HUES6 (cell line): ENCODE data around the gene PTGES2.
"Not testable (repeated sequence)": the region's sequence is repeated elsewhere in the genome, so short reads cannot be mapped to it uniquely, and the experiment has no call there.

Experiments used
- H3K27ac ChIP-seq: 2 replicates; pipeline ENCODE4 v1.7.0; 2013; ENCODE audit warnings: low read depth, mild to moderate bottlenecking, low read length, inconsistent platforms
- H3K27me3 ChIP-seq: 2 replicates; pipeline ENCODE4 v1.6.1; 2013; ENCODE audit warnings: low read length; ENCODE audit not compliant: control insufficient read depth, insufficient read depth
- H3K36me3 ChIP-seq: 2 replicates; pipeline ENCODE4 v1.6.1; 2013; ENCODE audit warnings: low read length; ENCODE audit not compliant: control insufficient read depth, insufficient read depth
- H3K4me1 ChIP-seq: 2 replicates; pipeline ENCODE4 v1.6.1; 2013; ENCODE audit warnings: low read length; ENCODE audit not compliant: control insufficient read depth, insufficient read depth
- H3K4me3 ChIP-seq: 2 replicates; pipeline ENCODE4 v1.5.1; 2013; ENCODE audit warnings: low read depth, low read length
- H3K9ac ChIP-seq: one replicate; pipeline ENCODE4 v1.6.1; 2013; ENCODE audit warnings: mild to moderate bottlenecking, low read length
- H3K9me3 ChIP-seq: 2 replicates; pipeline ENCODE4 v1.6.1; 2013; ENCODE audit warnings: low read depth, low read length; ENCODE audit not compliant: control insufficient read depth, insufficient read depth

PTGES2 gene

DNA sequence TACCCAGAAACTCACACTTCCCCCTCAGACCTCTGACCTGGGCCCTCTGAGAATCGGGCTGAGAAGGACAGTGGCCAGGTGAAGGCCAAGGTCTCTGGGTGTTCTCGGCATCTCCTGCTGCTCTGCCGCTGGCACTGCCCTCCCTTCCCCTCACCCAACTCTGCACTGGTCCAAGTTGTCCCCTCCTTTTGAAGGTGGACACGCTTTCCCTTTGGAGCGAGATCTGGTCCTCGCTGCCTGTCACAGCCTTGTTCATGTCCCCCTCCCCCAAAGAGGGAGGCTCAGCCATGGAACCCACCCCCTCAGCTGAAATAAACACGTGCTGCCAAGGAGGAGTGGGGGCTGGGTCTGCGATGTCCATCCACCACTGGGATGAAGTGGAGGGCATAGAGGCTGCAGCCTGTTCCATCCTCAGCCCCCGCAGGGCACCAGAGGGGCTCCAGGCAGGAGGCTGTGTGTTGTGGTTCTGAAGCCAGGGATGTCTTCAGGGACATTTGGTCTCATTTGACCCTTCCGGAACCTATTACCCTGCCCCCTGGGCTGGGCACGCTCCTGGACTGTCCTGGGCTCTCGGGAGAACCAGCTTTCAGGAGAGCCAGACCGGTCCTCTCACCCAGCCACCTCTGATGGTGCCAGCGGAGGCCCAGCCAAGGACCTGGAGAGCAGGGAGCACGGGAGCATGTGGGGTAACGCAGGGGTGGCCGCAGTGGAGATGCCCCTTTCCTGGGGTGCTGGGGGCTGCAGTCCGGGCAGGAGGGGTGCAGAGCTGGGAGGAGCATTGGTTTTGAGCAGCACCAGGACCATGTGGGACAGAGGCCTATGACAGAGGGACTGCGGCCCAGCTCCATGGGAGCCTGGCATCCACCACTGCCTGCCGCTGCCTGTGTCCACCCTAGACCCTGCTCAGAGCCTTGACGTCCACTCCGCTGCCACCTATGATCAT lies 17.0 kb upstream of the PTGES2 start:
- no peaks in the 10 kb centered on the region for H3K9me3 ChIP-seq
- H3K36me3 ChIP-seq, result no peaks in the 10 kb centered on the region
- no peaks in the 10 kb centered on the region for H3K27me3 ChIP-seq
- H3K9ac ChIP-seq, result no peak overlapping the region
- H3K4me3 ChIP-seq, result no peak overlapping the region
- no peaks in the 10 kb centered on the region for H3K4me1 ChIP-seq
- no peak overlapping the region for H3K27ac ChIP-seq

DNA sequence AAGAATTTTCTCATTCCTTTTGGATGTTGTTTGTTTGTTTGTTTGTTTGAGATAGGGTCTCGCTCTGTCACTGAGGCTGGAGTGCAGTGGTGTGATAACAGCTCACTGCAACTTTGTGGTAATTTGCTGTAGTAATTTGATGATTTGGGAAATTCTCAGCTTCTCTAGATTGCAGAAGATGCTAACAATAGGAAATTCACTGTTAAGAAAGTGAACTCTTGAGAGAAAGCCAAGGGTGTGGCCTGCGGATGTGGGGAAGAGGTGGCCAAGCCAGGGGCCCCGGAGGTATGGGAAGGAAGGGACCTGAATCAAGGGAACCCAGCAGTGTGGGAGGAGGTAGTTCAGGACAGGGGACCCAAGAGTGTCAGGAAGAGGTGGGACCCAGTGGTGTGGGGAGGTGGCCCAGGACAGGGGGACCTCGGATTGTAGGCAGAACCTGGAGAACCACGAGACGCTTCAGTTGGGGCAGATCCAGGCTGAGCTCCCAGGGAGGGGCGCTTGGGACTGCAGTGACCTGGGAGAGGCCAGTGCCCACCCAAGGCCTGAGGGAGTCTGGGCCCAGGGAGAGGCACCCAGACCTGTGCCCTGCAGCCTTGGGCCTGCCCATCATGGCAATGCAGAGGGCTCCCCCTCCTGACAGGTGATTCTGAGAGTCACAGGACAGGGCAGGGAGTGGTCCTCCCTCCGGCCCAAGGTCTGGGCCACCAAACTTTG lies 16.2 kb upstream of the PTGES2 start:
- Histone ChIP-seq H3K36me3 (no peaks in the 10 kb centered on the region), H3K27ac (no peak overlapping the region), H3K9ac (no peak overlapping the region), H3K9me3 (no peaks in the 10 kb centered on the region), H3K4me3 (no peak overlapping the region), H3K27me3 (no peaks in the 10 kb centered on the region), H3K4me1 (no peaks in the 10 kb centered on the region)

DNA sequence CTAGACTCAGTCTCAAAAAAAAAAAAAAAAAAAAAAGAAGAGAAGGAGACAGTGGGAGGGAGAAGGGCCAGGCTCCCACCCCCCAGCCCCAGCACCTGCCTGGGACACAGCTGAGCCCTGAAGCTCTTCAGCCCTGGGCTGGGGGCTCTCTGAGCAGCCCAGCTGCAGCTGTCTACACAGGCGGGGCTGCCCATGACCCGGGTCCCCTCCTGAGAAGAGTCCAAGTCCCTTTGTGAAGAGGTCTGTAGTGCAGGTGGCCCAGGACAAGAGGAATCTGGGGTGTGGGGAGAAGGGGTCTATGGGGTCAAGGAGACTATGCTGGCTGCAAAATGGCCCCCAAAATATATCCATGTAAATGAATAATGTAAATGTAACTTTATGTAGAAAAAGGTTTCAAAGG lies 15.1 kb upstream of the PTGES2 start:
- Histone ChIP-seq H3K9me3 (no peaks in the 10 kb centered on the region), H3K36me3 (no peaks in the 10 kb centered on the region), H3K27me3 (no peaks in the 10 kb centered on the region; the same call in 1 of the 2 replicates), H3K4me1 (no peaks in the 10 kb centered on the region), H3K4me3 (no peak overlapping the region), H3K27ac (no peak overlapping the region), H3K9ac (no peak overlapping the region)

DNA sequence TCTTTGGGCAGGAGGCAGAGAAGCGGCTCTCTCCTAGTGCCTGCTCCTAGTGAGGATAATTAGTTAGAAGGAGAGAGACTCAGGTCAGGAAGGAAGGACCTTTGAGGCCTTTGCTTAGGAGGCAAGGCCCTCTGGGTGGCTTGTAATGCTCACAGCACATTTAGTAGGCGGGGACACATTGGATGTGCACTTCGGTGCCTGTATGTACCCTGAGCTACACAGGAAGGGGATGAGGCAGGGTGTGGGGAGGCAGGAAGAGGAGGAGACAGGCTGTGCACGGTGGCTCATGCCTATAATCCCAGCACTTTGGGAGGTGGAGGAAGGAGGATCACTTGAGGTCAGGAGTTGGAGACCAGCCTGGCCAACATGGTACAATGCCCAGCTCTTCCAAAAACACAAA lies 14.5 kb upstream of the PTGES2 start:
- no peaks in the 10 kb centered on the region for H3K4me1 ChIP-seq
- H3K27me3 ChIP-seq, result no peaks in the 10 kb centered on the region; the same call in 1 of the 2 replicates
- H3K9ac ChIP-seq, result no peak overlapping the region
- H3K9me3 ChIP-seq, result no peaks in the 10 kb centered on the region
- no peak overlapping the region for H3K4me3 ChIP-seq
- no peaks in the 10 kb centered on the region for H3K36me3 ChIP-seq
- H3K27ac ChIP-seq, result no peak overlapping the region

DNA sequence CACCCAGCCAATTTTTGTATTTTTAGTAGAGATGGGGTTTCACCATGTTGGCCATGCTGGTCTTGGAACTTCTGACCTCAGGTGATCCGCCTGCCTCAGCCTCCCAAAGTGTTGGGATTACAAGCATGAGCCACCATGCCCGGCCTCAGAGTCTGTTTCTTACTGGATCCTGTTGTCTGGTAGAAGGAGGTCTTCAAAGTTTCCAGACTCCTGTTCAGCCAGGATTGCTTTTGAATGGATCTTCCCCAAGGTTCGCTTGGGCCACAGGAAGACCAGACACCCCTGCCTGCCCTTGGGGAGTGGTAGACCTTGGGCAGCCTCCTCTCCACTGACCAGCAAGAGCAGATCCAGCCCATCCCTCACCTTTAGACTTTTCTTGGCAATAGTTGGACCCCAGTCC lies 14.1 kb upstream of the PTGES2 start:
- Histone ChIP-seq H3K4me1 (no peaks in the 10 kb centered on the region), H3K4me3 (no peak overlapping the region), H3K36me3 (no peaks in the 10 kb centered on the region), H3K27ac (no peak overlapping the region), H3K27me3 (no peaks in the 10 kb centered on the region; the same call in 1 of the 2 replicates), H3K9ac (no peak overlapping the region), H3K9me3 (no peaks in the 10 kb centered on the region)

DNA sequence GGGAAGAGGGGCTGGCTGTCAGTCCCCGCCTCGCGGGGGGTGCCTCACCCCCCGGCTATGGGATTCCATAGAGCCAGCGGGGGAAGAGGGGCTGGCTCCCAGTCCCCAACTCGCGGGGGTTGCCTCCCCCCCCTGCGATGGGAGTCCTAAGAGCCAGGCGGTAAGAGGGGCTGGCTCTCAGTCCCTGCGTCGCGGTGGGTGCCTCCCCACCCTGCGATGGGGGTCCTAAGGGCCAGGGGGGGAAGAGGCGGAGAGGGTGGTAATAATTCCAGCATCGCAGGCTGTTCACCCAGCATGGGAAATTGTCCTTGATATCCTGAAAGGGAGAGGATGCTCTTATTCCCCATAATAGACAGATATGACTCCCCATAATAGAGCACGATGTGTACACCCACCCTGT lies 12.1 kb upstream of the PTGES2 start:
- Histone ChIP-seq H3K36me3 (no peaks in the 10 kb centered on the region), H3K4me3 (no peak overlapping the region), H3K9me3 (no peaks in the 10 kb centered on the region), H3K27me3 (no peaks in the 10 kb centered on the region; the same call in 1 of the 2 replicates), H3K27ac (no peak overlapping the region), H3K9ac (no peak overlapping the region), H3K4me1 (no peaks in the 10 kb centered on the region)

DNA sequence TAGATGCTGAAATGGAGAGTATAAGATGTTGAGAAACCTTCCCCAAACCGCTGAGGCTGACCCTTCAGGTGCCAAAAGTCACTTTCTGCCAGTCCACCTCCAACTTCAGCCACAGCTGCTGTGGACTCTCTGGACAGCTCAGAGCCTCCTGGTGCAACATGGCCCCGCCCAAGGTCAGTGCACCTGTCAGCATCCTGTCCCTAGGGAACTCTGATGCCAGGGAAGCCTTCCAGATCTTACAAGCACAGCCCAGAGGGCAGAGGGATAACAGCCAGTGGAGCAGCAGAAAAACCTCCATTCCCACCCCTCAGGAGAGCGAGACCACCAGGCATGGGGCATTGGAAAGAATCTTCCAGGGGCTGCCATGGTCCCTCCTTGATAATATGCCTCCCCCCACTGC lies 10.5 kb upstream of the PTGES2 start:
- Histone ChIP-seq H3K9me3 (no peaks in the 10 kb centered on the region), H3K27ac (no peak overlapping the region), H3K9ac (no peak overlapping the region), H3K27me3 (no peaks in the 10 kb centered on the region; the same call in 1 of the 2 replicates), H3K4me1 (no peaks in the 10 kb centered on the region), H3K4me3 (no peak overlapping the region), H3K36me3 (no peaks in the 10 kb centered on the region)

DNA sequence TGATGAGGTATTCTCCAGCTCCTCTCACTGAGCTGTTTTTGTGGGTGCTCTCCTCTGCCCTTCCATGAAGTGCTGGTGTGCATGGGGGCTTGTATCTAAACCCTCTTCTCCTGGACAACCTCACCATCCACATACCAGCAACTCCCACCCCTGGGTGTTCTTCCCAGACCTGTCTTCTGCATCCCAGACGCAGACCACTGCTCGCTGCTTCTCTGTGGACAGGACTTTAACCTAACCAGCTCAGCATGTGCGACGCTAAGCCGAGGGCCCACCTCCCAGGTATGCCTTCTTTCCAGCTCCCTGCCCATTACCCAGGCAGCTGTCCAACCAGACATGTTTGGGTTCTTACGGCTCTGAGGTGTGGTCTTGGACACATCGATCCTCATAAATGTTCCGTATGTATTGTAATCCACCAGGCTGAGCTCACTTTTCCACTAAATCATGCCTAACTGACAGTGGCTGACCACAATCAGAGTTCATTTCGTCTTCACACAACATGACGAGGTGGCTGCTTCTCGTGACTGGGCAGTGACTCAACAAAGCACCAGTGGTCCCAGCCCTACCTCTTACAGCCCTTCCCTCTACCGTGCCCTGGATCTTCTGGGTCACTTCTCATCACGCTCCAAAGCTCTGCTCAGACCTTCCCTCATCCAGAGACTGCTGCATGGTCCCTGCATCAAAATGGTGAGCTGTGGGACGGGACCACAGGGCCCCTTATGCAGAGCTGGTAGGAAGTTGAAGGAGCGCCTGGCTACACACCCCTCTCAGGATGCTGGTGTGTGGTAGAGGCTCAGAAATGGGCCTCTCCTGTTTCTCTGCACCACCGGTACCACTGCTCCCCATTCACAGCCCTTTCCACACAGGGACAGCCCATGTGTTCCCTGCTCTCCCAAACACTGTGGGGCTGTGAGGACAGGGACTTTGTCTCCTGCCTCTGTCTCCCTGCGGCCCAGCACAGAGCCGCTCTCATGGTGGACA lies 9.6 kb upstream of the PTGES2 start:
- H3K27ac ChIP-seq, result no peak overlapping the region
- H3K4me3 ChIP-seq, result no peak overlapping the region
- no peaks in the 10 kb centered on the region; the same call in 1 of the 2 replicates for H3K27me3 ChIP-seq
- H3K9me3 ChIP-seq, result no peaks in the 10 kb centered on the region
- no peaks in the 10 kb centered on the region for H3K4me1 ChIP-seq
- no peak overlapping the region for H3K9ac ChIP-seq
- H3K36me3 ChIP-seq, result no peaks in the 10 kb centered on the region

DNA sequence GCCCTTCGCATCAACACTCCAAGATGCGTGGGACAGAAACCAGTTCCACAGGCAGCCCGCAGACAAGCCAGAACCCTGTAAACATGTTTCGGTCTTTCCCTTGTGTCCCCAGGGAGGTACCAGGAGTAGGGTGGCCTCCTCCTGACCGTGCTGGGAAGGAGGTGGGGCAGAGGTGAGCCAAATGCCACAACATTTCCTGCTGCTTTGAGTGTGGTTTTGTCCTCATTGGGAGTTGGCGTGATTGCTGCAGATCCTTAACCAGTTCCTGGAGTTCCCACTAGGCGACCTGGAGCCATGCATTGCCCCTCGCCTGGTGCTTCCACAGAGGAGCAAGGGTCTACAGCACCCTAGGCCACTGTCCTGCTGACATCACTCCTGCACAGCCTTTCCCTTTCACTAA lies 8.0 kb upstream of the PTGES2 start:
- not testable (repeated sequence) for H3K27me3 ChIP-seq, H3K4me3 ChIP-seq, H3K4me1 ChIP-seq, H3K36me3 ChIP-seq, H3K9ac ChIP-seq, H3K9me3 ChIP-seq, H3K27ac ChIP-seq

DNA sequence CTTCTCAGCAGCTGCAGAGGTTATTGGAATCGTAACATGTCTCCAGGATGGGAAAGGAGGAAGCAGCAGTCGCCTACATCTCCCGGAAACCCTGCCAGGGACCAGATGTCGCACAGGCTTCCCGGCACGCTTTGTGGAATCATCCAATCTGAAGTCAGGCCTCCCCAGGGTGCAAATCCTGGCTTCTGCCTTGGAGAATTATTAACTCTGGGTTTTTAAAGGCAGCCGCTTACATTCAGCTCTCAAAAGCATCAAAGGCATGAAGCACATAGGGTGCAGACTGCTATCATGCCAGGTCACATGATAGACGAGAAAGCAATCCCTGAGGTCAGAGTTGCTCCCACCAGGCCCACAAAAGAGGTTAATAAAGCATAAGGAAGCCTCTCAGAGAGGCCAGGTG lies 4.6 kb upstream of the PTGES2 start:
- not testable (repeated sequence) for H3K27ac ChIP-seq, H3K36me3 ChIP-seq, H3K9ac ChIP-seq, H3K9me3 ChIP-seq, H3K4me1 ChIP-seq, H3K4me3 ChIP-seq
- H3K27me3 ChIP-seq, result peaks cover 13% of the 10 kb centered on the region; the same call in 1 of the 2 replicates
